Activated naive CD8-positive, alpha-beta T cell treated with anti-CD3 and anti-CD28 coated beads, Interleukin-2, amount 10 ng/mL, durations not matched to agents 7 days and 5 days (primary cell): Measurements from ENCODE around the gene PAM16. TPM values are rescaled to one million over a fixed set of nuclear protein-coding genes. Genes with fewer than 3 reads are reported as not detected.

ENCODE experiments used
- ATAC-seq: fragments of 150-1000 bp; cut with Tn5 transposase; one replicate; pipeline ENCODE4 v1.10.0; 2021; ENCODE audit warnings: low read depth, moderate library complexity
- POLR2A ChIA-PET: fragments of 350-600 bp; sonication (Branson Sonifier 250); formaldehyde crosslinking; loops from one replicate; lab custom pipeline; 2021; ENCODE audit warnings: antibody characterized with exemption; lab: Charles Lee
- DNase-seq: peaks from one replicate; pipeline ENCODE4 v3.0.0; 2021
- H3K27ac Mint-ChIP-seq: one replicate; pipeline ENCODE4 v1.8.0; 2022; ENCODE audit warnings: mild to moderate bottlenecking, mixed read lengths
- H3K27me3 Mint-ChIP-seq: one replicate; pipeline ENCODE4 v1.8.0; 2022; ENCODE audit warnings: mild to moderate bottlenecking, moderate library complexity, mixed read lengths
- H3K36me3 Mint-ChIP-seq: one replicate; pipeline ENCODE4 v1.8.0; 2021; ENCODE audit warnings: mild to moderate bottlenecking, mixed read lengths
- H3K4me1 Mint-ChIP-seq: one replicate; pipeline ENCODE4 v1.8.0; 2021; ENCODE audit warnings: mixed read lengths
- H3K4me3 Mint-ChIP-seq: one replicate; pipeline ENCODE4 v1.8.0; 2022; ENCODE audit warnings: mild to moderate bottlenecking, moderate library complexity, mixed read lengths
- H3K9me3 Mint-ChIP-seq: one replicate; pipeline ENCODE4 v1.8.0; 2021; ENCODE audit warnings: mixed read lengths
- total RNA-seq, 2 experiments: library from RNA; stranded (reverse); gene quantifications; one replicate each; pipeline ENCODE4 v1.2.3, GENCODE V29; 2021

The PAM16 gene
- total RNA-seq, 2 experiments from 2014 or later: 42.5 to 50.0 TPM

DNA sequence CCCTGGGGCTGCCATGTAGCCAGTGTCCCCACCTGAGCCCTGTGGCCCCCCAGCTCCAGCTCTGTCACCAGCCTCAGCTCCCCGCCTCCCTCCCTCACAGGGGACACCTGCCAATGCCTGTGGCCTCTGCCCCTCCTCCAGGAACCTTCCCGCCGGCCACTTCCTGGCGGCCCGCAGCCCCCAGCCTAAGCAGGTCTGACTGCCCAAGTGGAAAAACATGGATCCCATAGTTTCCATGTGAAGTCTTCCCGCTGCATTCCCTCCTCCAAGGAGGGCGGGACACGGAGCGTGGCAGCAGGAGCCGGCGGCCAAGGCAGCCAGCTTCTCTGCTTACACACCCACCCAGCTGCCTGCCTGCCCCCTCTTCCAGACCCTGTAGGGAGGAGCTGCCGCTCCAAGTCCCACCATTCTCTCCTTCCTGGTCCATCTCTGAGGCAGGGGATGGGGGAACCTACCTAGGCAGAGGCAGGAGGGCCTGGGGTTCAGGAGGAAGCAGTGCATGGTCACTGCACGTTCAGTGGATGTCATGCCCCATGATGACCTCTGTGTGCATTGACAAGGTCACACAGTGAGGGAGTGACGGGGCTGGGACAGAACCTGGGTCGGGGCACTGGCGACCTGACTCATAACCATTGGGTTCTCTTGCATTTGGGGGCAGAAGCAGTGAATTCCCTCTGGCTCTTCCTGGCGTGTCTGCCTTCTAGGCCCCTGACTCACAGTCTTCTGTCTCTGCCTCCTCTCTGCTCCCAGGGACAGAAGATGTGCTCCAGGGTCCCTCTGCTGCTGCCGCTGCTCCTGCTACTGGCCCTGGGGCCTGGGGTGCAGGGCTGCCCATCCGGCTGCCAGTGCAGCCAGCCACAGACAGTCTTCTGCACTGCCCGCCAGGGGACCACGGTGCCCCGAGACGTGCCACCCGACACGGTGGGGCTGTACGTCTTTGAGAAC, 29.3 kb upstream of the PAM16 start:
- DNase-seq (no peak), ATAC-seq (no peak)
- no peaks in the 10 kb centered on the region for H3K27me3 Mint-ChIP-seq
- POLR2A ChIA-PET: no interaction called here
- H3K36me3 Mint-ChIP-seq: peaks cover 2% of the 10 kb centered on the region
- no peak overlapping the region for H3K4me3 Mint-ChIP-seq
- no peaks in the 10 kb centered on the region for H3K9me3 Mint-ChIP-seq
- H3K4me1 Mint-ChIP-seq: no peaks in the 10 kb centered on the region
- no peak overlapping the region for H3K27ac Mint-ChIP-seq

DNA sequence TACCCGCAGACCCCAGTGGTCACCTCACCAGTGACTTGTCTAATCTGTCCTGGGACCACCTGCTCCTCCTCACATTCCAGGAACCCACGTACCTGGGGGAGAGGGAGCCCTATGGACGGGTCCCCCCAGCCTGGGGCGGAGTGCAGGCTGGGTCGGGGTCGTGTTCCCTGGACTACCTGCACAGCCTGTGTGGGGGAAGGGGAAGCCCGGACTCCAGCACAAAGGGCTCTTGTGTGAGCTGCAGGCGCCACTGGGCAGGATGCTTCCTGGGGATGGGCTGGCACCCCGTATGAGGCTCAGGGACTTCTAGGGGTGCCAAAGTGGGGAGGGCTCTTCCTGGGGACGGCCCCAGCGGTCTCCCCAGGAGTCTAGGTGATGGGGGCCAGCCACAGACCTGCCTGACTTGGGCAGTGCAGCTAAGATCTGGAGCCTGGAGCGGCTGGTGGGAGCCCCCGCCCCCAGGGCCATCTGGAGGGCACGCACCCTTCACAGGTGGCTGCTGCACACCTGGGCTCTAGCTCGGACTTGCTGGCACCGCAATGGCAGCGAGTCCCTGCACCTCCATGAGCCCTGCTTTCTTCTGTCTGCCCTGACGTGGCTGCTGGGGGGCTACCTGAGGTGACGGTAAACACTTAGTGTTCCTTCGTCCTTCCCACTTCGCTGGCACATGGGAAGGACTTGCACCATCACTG, 28.0 kb upstream of the PAM16 start:
- no peak overlapping the region for H3K27ac Mint-ChIP-seq
- H3K4me3 Mint-ChIP-seq: no peak overlapping the region
- no peak for ATAC-seq
- H3K27me3 Mint-ChIP-seq: no peaks in the 10 kb centered on the region
- H3K36me3 Mint-ChIP-seq: peaks cover 2% of the 10 kb centered on the region
- H3K4me1 Mint-ChIP-seq: no peaks in the 10 kb centered on the region
- no peaks in the 10 kb centered on the region for H3K9me3 Mint-ChIP-seq
- POLR2A ChIA-PET: no interaction called here
- no peak for DNase-seq

DNA sequence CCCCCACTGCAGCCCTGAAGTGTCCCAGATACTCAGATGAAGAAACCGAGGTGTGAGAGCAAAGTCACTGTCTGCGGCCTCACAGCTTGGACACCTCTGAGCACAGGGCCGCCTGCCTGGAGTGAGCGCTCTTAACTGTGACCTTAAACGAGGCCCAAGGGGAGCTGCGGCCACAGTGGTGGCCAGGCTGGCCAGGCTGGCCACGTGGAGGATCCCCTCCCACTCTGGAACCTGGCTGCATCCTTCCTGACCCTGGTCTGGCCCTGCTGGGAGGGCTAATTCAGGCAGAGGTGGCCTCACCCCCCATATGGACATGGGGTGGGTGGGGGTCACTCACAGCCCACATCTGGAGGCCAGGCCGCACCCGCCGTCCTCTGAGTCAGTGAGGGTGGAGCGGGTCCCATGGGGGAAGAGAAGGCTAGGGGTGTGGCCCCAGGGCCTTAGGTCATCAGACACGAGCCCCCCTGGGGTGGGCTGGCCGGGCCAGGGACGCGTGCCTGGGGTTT, 27.1 kb upstream of the PAM16 start:
- Mint-ChIP-seq H3K4me1 (no peaks in the 10 kb centered on the region), H3K36me3 (peaks cover under 1% of the 10 kb centered on the region), H3K4me3 (no peak overlapping the region), H3K9me3 (no peaks in the 10 kb centered on the region), H3K27me3 (no peaks in the 10 kb centered on the region), H3K27ac (no peak overlapping the region)
- no peak for DNase-seq
- POLR2A ChIA-PET: no interaction called here
- ATAC-seq: no peak

DNA sequence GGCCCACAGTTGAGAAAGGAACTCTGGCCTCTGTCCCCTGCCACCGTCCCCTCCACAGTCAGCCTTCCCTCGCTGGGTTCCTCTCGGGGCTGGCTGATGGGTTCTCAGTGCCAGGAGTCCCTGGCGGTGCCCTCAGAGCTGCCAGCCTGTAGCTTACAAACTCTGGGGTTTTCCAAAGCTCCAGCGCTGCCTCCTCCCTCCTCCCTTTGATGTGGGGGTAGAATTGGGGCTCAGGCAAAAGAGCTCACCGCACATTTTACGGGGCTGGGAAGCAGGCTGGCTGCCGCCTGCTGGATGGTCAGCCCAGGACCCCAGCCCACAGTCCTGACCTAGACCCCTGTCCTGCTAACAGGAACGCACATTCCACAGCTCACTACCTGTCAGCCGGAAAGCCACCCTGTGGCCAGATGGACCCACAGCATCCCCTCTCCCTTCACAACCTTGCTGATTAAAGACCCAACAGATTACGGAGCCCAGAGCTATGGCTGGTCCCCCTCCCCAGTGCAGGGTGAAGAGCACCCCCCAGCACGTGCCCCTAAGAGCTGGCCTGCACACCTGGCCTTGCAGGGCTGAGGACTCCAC, 26.5 kb upstream of the PAM16 start:
- no peak overlapping the region for H3K27ac Mint-ChIP-seq
- POLR2A ChIA-PET: no interaction called here
- no peak overlapping the region for H3K4me3 Mint-ChIP-seq
- ATAC-seq (no peak), DNase-seq (no peak)
- H3K36me3 Mint-ChIP-seq: no peaks in the 10 kb centered on the region
- H3K27me3 Mint-ChIP-seq: no peaks in the 10 kb centered on the region
- no peaks in the 10 kb centered on the region for H3K9me3 Mint-ChIP-seq
- no peaks in the 10 kb centered on the region for H3K4me1 Mint-ChIP-seq

DNA sequence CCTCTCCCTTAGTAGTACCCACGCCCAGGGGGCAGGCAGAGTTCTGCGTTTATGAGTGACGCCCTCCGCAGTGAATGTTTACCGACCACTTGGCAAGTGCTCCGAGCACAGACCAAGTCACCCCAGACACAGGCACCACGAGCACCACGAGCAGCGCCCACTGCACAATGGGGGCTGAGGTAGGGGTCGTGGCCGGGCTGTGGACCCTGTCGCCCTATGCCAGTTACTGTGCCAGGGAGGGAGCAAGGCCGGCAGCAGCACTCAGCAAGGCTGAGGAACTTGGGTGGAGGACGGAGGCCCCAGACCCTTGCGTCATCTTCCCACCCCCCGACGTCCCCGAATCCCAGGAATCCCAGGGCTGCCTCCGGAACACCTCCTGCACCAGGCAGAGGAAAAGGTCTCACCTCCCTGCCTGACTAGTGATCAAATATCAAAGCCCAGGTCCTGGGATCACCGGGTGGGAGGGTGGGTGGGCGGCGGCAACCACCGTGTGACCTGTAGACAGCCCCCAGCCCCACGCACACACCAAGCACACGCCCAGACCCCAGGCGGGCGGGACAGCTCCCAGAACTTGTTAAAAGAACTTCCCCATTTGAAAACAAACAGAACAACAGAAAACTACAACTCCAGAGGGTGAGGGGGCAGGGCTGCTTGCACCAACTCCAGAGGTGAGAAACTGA, 25.9 kb upstream of the PAM16 start:
- Mint-ChIP-seq H3K9me3 (no peaks in the 10 kb centered on the region), H3K4me3 (no peak overlapping the region), H3K36me3 (no peaks in the 10 kb centered on the region), H3K27ac (no peak overlapping the region), H3K27me3 (no peaks in the 10 kb centered on the region), H3K4me1 (peaks cover 2% of the 10 kb centered on the region)
- DNase-seq (no peak), ATAC-seq (no peak)
- POLR2A ChIA-PET: no interaction called here

DNA sequence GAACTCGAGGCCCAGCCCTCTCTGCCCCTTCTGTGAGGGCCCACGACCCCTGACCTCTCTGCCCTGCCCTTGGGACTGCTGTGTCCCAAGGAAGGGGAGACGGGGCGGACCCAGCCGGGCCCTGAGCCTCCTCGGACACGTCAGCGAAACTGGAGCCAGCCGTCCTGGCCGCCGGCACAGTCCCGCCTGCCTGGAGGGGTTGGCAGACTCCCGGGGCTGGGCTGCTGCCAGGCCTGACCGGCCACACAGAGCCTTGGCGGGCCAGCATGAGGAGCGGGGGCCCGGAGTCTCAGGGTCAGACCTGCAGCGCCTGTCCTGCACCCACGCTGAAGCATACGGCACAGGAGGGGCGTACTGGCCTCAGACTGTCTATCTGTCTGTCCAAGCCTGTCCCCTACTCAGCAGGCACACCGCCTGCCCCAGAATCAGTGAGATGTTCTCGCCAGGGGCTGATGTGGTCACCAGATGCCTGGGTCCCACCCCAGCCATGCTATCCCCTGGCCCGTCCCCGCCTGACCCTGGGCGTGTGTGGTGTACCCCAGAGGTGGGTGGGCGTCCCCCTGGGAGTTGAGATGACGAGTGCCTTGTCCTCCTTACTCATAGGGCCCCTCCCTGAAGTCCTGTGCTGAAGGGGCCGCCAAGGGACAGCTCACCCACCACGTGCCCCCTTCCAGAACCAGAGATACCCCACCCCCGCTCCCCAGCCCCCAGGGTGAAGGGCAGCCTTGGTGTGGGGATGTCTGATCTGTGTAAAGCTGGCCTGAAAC, 25.2 kb upstream of the PAM16 start:
- no peaks in the 10 kb centered on the region for H3K36me3 Mint-ChIP-seq
- DNase-seq (no peak), ATAC-seq (no peak)
- H3K27ac Mint-ChIP-seq: no peak overlapping the region
- H3K9me3 Mint-ChIP-seq: no peaks in the 10 kb centered on the region
- peaks cover 2% of the 10 kb centered on the region for H3K4me1 Mint-ChIP-seq
- POLR2A ChIA-PET: no interaction called here
- H3K27me3 Mint-ChIP-seq: no peaks in the 10 kb centered on the region
- no peak overlapping the region for H3K4me3 Mint-ChIP-seq

DNA sequence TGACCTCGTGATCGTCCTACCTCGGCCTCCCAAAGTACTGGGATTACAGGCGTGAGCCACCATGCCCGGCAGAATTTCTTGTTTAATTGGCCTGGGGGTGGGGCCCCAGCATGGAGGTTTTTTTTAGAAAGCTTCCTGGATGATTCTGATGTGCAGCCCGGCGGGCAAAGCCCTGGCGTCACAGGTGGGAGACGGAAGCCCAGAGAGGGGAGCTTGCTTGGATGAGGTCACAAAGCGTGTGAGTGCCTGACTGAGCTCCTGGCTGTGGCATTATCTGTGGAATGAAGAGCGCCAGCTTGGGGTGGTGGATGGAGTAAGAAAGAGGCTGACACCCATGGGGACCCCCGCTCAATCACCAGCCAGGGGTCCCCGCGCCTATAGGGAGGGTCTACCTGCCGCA, 24.6 kb upstream of the PAM16 start:
- Mint-ChIP-seq H3K4me1 (peaks cover 2% of the 10 kb centered on the region), H3K4me3 (no peak overlapping the region), H3K27me3 (no peaks in the 10 kb centered on the region), H3K36me3 (no peaks in the 10 kb centered on the region), H3K9me3 (no peaks in the 10 kb centered on the region), H3K27ac (no peak overlapping the region)
- ATAC-seq (no peak), DNase-seq (no peak)
- POLR2A ChIA-PET: no interaction called here

DNA sequence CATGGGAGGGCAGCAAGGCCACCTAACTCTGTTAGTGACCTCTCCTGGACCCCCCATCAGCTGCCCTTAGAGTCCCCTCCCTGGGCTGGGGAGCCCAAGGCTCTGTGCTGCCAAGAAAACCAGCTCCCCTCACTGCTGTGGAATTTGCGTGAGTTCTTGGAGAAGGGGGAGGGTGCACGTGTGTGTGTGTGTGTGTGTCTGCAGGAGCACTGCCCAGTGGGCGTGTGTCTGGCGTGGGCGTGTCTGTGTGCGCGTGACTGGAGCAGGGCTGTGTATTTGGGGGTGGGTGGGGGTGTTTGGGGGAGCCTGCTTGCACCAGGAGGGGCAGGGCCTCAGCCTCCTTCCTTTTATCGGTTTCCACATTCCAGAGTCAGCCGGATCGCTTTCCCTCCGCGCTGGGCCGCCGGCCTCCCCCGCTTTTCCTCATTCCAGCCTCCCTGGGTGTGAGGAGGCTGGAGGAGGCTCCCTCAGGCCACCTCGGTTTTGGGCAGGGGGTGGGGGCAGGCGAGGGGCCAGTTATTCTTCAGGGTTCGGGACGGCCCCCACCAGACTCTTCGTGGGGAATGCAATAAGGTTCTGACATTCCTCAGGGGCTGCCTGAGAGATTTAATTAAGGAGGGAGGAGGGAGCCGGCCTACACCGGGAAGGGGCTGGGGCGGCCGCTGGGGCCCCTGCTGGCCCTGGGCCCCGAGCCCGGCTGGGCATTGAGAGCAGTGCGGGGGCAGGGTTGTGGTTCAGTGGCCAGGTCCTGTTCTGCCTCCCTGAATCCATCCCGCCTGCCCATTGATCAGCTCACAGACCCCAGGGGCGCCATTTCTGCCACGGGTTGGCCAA, 23.0 kb upstream of the PAM16 start:
- ATAC-seq (no peak), DNase-seq (no peak)
- no peaks in the 10 kb centered on the region for H3K9me3 Mint-ChIP-seq
- H3K27me3 Mint-ChIP-seq: no peaks in the 10 kb centered on the region
- H3K36me3 Mint-ChIP-seq: no peaks in the 10 kb centered on the region
- peaks cover 2% of the 10 kb centered on the region for H3K4me1 Mint-ChIP-seq
- POLR2A ChIA-PET: no interaction called here
- no peak overlapping the region for H3K27ac Mint-ChIP-seq
- no peak overlapping the region for H3K4me3 Mint-ChIP-seq

DNA sequence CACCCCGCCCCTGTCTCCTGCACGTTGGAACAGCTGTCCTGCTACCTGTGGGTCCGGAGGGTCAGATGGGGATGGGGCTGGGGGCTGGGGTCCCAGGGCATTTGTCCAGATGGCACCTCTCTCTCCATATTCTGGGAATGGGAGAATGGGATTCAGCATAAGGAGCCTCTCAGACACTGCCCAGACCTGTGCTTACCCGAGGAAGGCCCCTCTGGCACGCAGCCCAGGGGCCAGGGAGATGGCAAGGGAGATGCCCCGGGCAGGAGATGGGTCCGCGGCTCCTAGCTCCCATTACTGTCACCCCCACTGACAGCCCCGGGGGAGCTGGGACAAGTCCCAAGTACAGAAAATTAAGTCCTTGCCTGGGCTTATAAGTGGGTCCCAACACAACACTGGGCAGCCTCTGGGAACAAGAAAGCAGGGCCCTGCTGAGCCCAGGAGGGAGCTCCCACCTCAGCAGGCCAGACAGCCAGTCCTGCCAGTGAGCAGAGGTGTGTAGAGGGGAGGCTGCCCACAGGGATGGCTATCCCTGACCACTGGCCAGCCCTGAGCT, 22.3 kb upstream of the PAM16 start:
- H3K27me3 Mint-ChIP-seq: no peaks in the 10 kb centered on the region
- POLR2A ChIA-PET: no interaction called here
- ATAC-seq: no peak
- H3K36me3 Mint-ChIP-seq: no peaks in the 10 kb centered on the region
- no peak overlapping the region for H3K27ac Mint-ChIP-seq
- H3K4me3 Mint-ChIP-seq: no peak overlapping the region
- H3K9me3 Mint-ChIP-seq: no peaks in the 10 kb centered on the region
- DNase-seq: no peak
- peaks cover 2% of the 10 kb centered on the region for H3K4me1 Mint-ChIP-seq

DNA sequence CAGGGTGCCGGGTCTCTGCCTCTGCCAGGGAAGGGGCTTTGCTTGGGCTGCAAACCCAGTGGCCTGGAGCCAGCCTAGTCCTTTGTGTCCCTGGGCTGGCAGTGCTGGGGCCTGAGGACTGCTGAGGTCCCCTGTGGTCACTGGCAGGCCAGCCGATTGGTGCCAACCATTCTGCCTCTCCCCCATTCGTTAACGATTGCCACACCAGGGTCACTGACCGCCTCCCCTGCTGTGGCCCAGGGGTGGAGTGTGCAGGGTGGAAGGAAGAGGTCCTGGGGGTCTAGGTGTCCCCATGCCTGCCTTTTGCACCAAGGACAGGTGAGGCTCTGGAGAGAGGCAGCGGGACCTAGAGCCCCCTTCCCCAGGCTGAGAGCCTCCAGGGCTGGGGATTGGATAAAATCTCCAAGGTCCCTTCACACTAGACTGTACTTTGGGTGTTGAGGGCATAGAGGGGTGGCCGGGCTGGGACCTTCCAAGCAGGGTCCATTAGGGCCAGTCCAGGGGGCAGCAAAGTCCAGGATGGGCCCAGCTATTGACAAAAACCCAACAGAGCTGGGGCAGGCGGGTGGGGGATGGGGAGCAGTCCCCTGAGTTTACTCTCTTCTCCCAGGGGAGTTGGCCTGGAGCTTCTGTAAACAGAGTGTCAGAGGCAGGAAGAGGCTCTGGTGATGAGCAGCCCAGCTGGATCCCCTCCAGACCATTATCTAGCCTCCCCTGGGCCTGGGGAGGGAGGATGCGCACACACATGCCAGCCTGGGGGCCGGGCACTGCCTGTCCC, 21.6 kb upstream of the PAM16 start:
- no peaks in the 10 kb centered on the region for H3K36me3 Mint-ChIP-seq
- H3K4me3 Mint-ChIP-seq: no peak overlapping the region
- H3K9me3 Mint-ChIP-seq: no peaks in the 10 kb centered on the region
- POLR2A ChIA-PET: no interaction called here
- DNase-seq: no peak
- H3K27me3 Mint-ChIP-seq: no peaks in the 10 kb centered on the region
- peaks cover 2% of the 10 kb centered on the region for H3K4me1 Mint-ChIP-seq
- ATAC-seq: no peak
- no peak overlapping the region for H3K27ac Mint-ChIP-seq

DNA sequence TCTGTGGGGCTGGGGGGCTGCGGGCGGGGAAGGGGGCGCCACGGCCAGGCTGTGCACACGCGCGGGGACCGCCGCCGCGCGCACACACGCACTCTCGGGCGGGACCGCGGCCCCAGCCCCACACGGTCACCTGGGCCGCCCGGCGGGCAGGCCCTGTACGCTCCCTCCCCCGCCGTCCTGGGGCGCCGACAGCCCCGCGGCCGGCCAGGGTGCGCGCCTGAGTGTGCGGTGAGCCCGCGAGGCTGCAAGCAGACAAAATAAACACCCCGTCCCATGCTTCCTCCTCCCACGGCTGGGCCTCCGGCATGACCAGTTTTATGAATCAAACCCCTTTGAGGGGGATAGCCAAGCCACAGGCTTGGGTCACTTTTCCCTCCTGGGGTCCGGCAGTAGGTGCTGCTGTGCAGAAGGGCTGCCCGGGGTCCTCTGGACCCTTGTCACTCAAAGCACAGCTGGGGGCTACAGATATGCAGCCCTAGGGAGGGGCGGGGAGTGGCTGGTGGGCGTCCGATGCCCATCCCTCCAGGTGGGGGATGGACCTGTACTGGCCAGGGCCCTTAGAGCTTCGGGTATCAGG, 21.0 kb upstream of the PAM16 start:
- no peaks in the 10 kb centered on the region for H3K27me3 Mint-ChIP-seq
- H3K4me3 Mint-ChIP-seq: peak overlapping the region; percentile 67
- peaks cover 2% of the 10 kb centered on the region for H3K4me1 Mint-ChIP-seq
- H3K9me3 Mint-ChIP-seq: no peaks in the 10 kb centered on the region
- DNase-seq: peak; percentile 54
- peak; percentile 70 for ATAC-seq
- H3K27ac Mint-ChIP-seq: no peak overlapping the region
- peaks cover 1% of the 10 kb centered on the region for H3K36me3 Mint-ChIP-seq
- POLR2A ChIA-PET: no interaction called here
